Hematopoietic multipotent progenitor cell treated with erythropoietin and hydrocortisone succinate and interleukin-3 and kit ligand, for 6 days (in vitro differentiated cells): ENCODE measurements around the gene ANTXR1.
A peak's percentile ranks its signal among the peaks of the same experiment; 100 is the strongest.

Source experiments
- DNase-seq: peaks from one replicate; pipeline ENCODE4 v3.0.0-alpha.2; 2015

ANTXR1 gene

DNA sequence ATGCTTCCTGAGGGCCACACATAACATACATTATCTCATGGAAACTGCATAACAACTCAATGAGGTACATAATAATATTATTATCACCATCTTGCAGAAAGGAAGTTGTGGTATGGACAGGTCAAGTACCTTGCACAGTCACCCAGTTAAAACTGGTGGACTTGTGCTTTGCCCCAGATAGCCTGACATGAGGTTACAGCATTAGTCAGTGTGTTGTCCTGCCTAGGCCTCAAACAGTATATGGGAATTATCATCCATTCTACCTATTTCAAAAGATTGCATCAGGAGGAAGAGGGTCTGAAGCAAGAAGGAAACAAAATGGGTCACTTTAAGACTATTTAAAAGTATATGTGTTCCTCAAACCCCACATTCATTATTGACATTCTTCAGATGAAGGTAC is 5.4 kb upstream of the ANTXR1 start:
- DNase-seq = no peak

DNA sequence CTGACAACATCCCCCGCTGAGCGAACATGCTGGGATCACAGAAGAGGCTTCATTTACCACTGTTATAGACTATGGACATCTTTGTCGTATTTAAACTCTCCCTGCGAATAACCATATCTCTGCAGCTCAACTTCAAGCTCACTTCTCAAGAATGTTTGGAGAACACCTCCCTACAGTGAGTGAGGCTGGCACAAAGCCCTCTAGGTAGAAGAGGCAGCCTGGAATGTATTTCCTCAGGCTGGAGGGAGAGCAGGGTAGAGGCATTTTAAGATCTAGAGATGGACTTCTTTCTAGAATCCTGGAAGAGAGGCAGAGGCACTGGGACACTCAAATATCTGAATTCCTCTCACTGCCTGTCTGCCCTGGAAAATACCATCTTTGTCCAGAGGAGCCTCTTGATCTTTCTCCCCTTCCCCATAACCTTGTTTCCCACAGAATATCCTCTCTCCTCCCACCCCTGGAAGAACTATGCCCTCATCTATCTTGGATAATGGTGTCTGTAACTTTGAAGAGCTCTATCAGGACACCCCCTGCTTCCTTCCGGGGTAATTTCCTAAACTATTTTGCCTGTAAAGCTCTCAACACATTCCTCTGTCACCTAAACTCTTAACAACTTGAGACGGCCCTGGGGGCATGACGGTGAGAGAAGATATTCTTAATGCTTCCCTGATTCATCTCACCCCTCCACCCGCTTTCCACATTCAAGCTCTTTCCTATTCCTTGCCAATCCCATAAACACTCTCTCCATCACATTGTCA is 2.4 kb upstream of the ANTXR1 start:
- DNase-seq = no peak

DNA sequence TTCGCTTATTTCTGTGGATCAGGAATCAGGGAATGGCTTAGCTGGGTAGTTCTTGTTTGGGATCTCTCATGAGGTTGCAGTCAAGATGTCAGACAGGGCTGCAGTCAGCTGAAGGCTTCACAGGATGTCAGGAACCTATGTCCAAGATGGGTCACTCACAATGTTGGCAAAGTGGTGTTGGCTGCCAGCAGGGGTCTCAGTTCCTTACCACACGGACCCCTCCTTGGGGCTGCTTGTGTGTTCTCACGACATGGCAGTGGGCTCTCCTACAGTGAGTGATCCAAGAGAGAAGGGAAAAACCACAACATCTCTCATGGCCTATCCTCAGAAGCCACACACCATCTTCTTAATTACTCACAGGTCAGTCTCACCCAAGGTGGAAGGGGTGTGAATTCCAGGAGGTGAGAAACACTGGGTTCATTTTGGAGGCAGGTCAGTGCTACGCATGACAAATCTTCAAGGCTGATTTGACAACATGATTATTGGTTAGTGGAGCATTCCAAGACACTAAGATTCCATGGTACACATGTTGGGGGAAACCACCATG is 1.3 kb upstream of the ANTXR1 start:
- no peak for DNase-seq

GRCh38 chr2:69012310-69013141 is 453 bp upstream of the ANTXR1 start:
- peak; percentile 54 for DNase-seq

GRCh38 chr2:69013840-69014821 is 1.2 kb downstream of the ANTXR1 start:
- no peak for DNase-seq

DNA sequence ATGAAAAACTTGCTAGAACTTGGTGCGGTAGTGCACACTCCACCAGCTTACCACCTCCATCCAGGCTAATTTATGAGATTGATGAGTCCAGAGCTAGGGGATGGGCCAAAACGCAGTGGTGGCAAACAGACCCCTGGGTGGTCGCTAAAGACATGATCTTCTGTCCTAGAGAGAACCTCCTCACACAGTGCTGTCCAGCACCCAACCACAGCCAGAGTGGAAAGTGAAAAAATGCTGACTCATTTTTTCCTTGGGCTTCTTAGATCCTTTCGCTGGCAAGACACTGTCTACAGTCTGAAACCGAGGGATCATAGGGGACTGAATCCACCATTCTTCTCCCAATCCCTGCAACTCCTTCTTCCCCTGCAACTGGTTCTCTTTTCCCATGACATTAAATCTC is 4.1 kb downstream of the ANTXR1 start:
- peak; percentile 12 for DNase-seq

- no peak for DNase-seq
Measured at GRCh38 chr2:69017835-69018234, 4.9 kb downstream of the ANTXR1 start.

DNA sequence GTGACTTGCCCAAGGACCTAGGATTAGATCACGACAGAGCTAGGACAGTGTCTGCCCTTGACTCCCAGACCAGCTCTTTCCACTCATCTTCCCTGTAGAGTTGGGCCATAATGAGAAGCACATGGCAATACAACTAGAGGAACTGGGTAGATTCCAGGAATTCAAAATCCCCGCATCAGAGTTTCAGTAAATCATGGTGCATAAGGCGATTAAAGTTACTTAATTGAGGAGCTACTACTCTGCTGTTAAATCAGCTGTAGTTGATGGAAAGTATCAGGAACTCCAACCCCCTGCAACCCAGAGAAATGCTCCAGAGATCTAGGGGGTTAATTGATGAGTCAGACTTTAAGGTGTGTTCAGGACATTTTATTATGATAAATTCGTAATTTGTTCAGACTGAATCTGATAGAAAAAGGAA is 5.7 kb downstream of the ANTXR1 start:
- no peak for DNase-seq

GRCh38 chr2:69020496-69021426 is 7.8 kb downstream of the ANTXR1 start:
- DNase-seq = no peak

- no peak for DNase-seq
Measured at GRCh38 chr2:69021727-69022126, 8.7 kb downstream of the ANTXR1 start.

DNA sequence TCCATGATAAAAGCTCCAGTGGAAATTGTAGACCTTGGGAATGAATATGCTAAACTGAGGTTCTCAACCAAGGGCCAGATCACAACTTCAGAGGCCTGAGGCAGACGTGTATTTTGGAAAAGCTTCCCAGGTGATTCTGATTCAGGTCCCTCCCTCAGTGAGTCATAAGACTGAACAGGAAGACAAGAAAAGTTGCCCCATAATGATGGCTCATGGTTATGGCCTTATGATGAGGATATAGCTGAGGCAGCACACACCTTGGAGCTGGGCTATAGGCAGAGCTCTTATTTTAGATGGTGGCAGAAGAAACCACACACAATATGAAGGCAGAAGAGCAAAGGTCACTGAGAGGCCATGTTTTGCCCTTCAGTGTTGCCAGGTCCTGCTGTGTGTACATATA is 9.6 kb downstream of the ANTXR1 start:
- no peak for DNase-seq

GRCh38 chr2:69023236-69023635 is 10.3 kb downstream of the ANTXR1 start:
- no peak for DNase-seq

DNA sequence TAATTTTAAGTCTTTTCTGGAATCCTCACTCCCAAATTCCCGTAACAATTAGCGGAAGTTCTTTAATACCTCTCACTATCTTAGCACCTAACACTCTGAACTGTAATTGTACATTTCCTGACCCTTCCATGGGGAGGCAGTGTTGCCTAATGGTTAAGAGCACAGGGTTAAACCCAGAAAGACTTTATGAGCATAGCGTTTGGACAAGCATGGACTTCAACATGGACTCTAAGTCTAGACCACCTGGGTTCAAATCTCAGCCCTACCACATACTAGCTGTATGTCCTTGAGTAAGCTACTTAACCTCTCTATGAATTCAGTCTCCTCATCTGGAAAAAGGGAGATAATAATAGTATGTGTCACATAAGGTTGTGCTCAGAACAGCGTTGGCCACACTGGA is 13.0 kb downstream of the ANTXR1 start:
- peak; percentile 76 for DNase-seq

GRCh38 chr2:69026691-69027459 is 13.9 kb downstream of the ANTXR1 start:
- DNase-seq = no peak

- no peak for DNase-seq
Measured at GRCh38 chr2:69030800-69031428, 17.9 kb downstream of the ANTXR1 start.

- DNase-seq = no peak
Measured at GRCh38 chr2:69031466-69031865, 18.5 kb downstream of the ANTXR1 start.

- DNase-seq = no peak
Measured at GRCh38 chr2:69032336-69032735, 19.4 kb downstream of the ANTXR1 start.

- DNase-seq = no peak
Measured at GRCh38 chr2:69033461-69034095, 20.6 kb downstream of the ANTXR1 start.

DNA sequence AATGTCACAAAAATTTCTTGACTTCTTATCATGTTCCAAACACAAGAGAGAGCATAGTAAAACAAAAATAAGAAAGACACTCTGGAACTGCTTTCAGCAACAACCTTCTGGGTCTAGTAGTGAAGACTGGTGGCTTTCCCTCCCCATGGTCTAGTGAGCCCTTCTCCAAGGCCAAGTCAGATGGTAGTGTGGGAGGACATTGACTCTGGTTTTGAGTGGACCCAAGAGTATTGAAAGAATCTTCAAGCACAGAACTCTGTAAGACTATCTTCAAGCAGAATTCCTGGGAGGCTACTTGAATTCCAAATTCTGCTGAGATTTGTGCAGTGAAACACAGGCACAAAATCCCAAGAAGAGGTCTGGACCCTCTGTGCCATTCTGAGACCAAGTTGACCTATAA is 21.1 kb downstream of the ANTXR1 start:
- no peak for DNase-seq

GRCh38 chr2:69034845-69035244 is 21.9 kb downstream of the ANTXR1 start:
- no peak for DNase-seq
